Measurements from ENCODE around the gene ALPK3. TPM values are rescaled to one million over a fixed set of nuclear protein-coding genes. Genes with fewer than 3 reads are reported as not detected.

ALPK3 gene
- total and polyA plus RNA-seq, 2 experiments from 2014 or later: 3.7 to 29.7 TPM

DNA sequence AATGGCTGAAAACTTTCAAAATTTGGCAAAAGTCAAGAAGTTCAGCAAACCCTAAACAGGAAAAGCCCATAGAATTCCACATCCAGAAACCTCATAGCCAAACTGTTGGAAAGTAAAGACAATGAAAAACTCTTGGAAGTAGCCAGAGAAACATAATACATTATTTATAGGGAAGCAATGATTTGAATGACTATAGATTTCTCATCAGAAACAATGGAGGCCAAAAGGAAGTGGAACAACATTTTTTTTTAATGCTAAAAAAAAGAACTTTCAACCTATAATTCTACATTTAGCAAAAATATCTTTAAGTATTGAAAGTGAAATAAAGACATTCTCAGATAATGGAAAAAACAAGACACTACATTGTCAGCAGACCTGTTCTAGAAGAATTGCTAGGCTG is 30.2 kb downstream of the ALPK3 start:
- no peak overlapping the region for H2AFZ ChIP-seq
- peaks cover 3% of the 10 kb centered on the region; the same call in 1 of the 2 replicates for H4K20me1 ChIP-seq (replicated peaks; ENCODE audit: insufficient read depth)
- H3K9me2 ChIP-seq (ENCODE audit: insufficient read depth): 0 out of 2 replicates have a peak, but pooled peaks cover 4% of the 10 kb centered on the region
- H3K36me3 ChIP-seq (ENCODE audit: insufficient read depth): peaks cover 5% of the 10 kb centered on the region; the same call in 1 of the 2 replicates
- DNase-seq (ENCODE audit: low spot score) (no peak), ATAC-seq (no peak)
- H3K36me3 Mint-ChIP-seq (ENCODE audit: low read depth): peaks cover 19% of the 10 kb centered on the region
- H3K4me3 Mint-ChIP-seq: no peak overlapping the region
- no peaks in the 10 kb centered on the region for H3K4me1 ChIP-seq (ENCODE audit: insufficient read depth)
- H3K4me3 ChIP-seq: no peak overlapping the region
- H3F3A ChIP-seq (replicated peaks; ENCODE audit: low read depth): no peaks in the 10 kb centered on the region
- H3K4me2 ChIP-seq: no peak overlapping the region
- no peak overlapping the region for H3K27ac Mint-ChIP-seq
- TF ChIP-seq ZNF114 (CRISPR knock-in tag; IDR thresholded peaks at IDR 0.05): no peak
- TF ChIP-seq STAT1 (IDR thresholded peaks at IDR 0.05; ENCODE audit: unreplicated experiment): no peak
- TF ChIP-seq ZNF331 (CRISPR knock-in tag; IDR thresholded peaks at IDR 0.05; ENCODE audit: low read depth): no peak
- peaks cover 15% of the 10 kb centered on the region for H3K9me3 Mint-ChIP-seq
- H3K79me2 ChIP-seq (replicated peaks; ENCODE audit: insufficient read depth): no peaks in the 10 kb centered on the region
- no peaks in the 10 kb centered on the region for H3K27me3 ChIP-seq (ENCODE audit: insufficient read depth)
- no peak overlapping the region for H3K27ac ChIP-seq (ENCODE audit: low read depth)
- H3K27me3 Mint-ChIP-seq (ENCODE audit: insufficient read depth, low read depth, poor library complexity): peaks cover 9% of the 10 kb centered on the region
- H3K4me1 Mint-ChIP-seq: no peaks in the 10 kb centered on the region

DNA sequence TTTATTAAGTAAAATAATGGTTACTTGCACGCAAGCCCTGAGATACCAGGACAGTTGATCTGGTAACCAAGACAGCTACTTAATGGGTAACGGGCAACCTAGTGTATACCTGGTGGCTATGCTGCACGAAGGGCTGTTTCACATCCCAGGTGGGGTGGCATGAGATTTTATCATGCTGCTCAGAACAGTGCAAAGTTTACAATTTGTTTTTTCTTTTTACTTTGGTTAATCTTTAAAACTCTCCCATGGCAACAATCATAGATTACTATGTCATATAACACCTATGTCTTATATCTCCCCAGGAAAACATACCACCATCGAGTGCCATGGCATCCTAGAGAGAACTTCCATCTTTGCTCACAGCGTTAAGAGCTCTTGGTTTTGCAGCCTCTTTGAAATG is 35.1 kb downstream of the ALPK3 start:
- ATAC-seq (no peak), DNase-seq (ENCODE audit: low spot score) (no peak)
- no peak overlapping the region for H3K27ac Mint-ChIP-seq
- H3K27me3 Mint-ChIP-seq (ENCODE audit: insufficient read depth, low read depth, poor library complexity): peaks cover 2% of the 10 kb centered on the region
- H3K4me3 Mint-ChIP-seq: no peak overlapping the region
- Histone ChIP-seq H3K27me3 (ENCODE audit: insufficient read depth) (no peaks in the 10 kb centered on the region), H3K4me3 (no peak overlapping the region), H3K79me2 (replicated peaks; ENCODE audit: insufficient read depth) (no peaks in the 10 kb centered on the region), H3K27ac (ENCODE audit: low read depth) (no peak overlapping the region), H3K4me1 (ENCODE audit: insufficient read depth) (no peaks in the 10 kb centered on the region), H3K9me2 (ENCODE audit: insufficient read depth) (no peaks in the 10 kb centered on the region), H3F3A (replicated peaks; ENCODE audit: low read depth) (no peaks in the 10 kb centered on the region), H4K20me1 (replicated peaks; ENCODE audit: insufficient read depth) (no peaks in the 10 kb centered on the region), H3K36me3 (ENCODE audit: insufficient read depth) (no peaks in the 10 kb centered on the region), H3K4me2 (no peak overlapping the region), H2AFZ (no peak overlapping the region)
- peaks cover 7% of the 10 kb centered on the region for H3K36me3 Mint-ChIP-seq (ENCODE audit: low read depth)
- peaks cover under 1% of the 10 kb centered on the region for H3K9me3 Mint-ChIP-seq
- H3K4me1 Mint-ChIP-seq: no peaks in the 10 kb centered on the region; the same call in 2 of the 3 replicates
- TF ChIP-seq, protein P1, sequence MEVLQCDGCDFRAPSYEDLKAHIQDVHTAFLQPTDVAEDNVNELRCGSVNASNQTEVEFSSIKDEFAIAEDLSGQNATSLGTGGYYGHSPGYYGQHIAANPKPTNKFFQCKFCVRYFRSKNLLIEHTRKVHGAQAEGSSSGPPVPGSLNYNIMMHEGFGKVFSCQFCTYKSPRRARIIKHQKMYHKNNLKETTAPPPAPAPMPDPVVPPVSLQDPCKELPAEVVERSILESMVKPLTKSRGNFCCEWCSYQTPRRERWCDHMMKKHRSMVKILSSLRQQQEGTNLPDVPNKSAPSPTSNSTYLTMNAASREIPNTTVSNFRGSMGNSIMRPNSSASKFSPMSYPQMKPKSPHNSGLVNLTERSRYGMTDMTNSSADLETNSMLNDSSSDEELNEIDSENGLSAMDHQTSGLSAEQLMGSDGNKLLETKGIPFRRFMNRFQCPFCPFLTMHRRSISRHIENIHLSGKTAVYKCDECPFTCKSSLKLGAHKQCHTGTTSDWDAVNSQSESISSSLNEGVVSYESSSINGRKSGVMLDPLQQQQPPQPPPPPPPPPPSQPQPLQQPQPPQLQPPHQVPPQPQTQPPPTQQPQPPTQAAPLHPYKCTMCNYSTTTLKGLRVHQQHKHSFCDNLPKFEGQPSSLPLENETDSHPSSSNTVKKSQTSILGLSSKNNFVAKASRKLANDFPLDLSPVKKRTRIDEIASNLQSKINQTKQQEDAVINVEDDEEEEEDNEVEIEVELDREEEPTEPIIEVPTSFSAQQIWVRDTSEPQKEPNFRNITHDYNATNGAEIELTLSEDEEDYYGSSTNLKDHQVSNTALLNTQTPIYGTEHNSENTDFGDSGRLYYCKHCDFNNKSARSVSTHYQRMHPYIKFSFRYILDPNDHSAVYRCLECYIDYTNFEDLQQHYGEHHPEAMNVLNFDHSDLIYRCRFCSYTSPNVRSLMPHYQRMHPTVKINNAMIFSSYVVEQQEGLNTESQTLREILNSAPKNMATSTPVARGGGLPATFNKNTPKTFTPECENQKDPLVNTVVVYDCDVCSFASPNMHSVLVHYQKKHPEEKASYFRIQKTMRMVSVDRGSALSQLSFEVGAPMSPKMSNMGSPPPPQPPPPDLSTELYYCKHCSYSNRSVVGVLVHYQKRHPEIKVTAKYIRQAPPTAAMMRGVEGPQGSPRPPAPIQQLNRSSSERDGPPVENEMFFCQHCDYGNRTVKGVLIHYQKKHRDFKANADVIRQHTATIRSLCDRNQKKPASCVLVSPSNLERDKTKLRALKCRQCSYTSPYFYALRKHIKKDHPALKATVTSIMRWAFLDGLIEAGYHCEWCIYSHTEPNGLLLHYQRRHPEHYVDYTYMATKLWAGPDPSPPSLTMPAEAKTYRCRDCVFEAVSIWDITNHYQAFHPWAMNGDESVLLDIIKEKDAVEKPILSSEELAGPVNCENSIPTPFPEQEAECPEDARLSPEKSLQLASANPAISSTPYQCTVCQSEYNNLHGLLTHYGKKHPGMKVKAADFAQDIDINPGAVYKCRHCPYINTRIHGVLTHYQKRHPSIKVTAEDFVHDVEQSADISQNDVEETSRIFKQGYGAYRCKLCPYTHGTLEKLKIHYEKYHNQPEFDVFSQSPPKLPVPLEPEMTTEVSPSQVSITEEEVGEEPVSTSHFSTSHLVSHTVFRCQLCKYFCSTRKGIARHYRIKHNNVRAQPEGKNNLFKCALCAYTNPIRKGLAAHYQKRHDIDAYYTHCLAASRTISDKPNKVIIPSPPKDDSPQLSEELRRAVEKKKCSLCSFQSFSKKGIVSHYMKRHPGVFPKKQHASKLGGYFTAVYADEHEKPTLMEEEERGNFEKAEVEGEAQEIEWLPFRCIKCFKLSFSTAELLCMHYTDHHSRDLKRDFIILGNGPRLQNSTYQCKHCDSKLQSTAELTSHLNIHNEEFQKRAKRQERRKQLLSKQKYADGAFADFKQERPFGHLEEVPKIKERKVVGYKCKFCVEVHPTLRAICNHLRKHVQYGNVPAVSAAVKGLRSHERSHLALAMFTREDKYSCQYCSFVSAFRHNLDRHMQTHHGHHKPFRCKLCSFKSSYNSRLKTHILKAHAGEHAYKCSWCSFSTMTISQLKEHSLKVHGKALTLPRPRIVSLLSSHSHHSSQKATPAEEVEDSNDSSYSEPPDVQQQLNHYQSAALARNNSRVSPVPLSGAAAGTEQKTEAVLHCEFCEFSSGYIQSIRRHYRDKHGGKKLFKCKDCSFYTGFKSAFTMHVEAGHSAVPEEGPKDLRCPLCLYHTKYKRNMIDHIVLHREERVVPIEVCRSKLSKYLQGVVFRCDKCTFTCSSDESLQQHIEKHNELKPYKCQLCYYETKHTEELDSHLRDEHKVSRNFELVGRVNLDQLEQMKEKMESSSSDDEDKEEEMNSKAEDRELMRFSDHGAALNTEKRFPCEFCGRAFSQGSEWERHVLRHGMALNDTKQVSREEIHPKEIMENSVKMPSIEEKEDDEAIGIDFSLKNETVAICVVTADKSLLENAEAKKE (CRISPR knock-in tag; IDR thresholded peaks at IDR 0.05): no peak
- TF ChIP-seq EZH2 (IDR thresholded peaks at IDR 0.05; ENCODE audit: low read depth, unreplicated experiment): no peak
- no peak for TF ChIP-seq POLR2AphosphoS5 (IDR thresholded peaks at IDR 0.05; ENCODE audit: low read depth)
- TF ChIP-seq JUNB (IDR thresholded peaks at IDR 0.05; ENCODE audit: unreplicated experiment): no peak
- no peak for TF ChIP-seq ZNF331 (CRISPR knock-in tag; IDR thresholded peaks at IDR 0.05; ENCODE audit: low read depth)
- no peak for TF ChIP-seq ZNF114 (CRISPR knock-in tag; IDR thresholded peaks at IDR 0.05)
- TF ChIP-seq, protein P2, sequence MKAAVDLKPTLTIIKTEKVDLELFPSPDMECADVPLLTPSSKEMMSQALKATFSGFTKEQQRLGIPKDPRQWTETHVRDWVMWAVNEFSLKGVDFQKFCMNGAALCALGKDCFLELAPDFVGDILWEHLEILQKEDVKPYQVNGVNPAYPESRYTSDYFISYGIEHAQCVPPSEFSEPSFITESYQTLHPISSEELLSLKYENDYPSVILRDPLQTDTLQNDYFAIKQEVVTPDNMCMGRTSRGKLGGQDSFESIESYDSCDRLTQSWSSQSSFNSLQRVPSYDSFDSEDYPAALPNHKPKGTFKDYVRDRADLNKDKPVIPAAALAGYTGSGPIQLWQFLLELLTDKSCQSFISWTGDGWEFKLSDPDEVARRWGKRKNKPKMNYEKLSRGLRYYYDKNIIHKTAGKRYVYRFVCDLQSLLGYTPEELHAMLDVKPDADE (IDR thresholded peaks at IDR 0.05): no peak
- TF ChIP-seq CREB1 (CRISPR knock-in tag; IDR thresholded peaks at IDR 0.05; ENCODE audit: low read depth): no peak
- no peak for TF ChIP-seq NANOG (IDR thresholded peaks at IDR 0.05; ENCODE audit: borderline replicate concordance)
- no peak for TF ChIP-seq STAT1 (IDR thresholded peaks at IDR 0.05; ENCODE audit: unreplicated experiment)
- TF ChIP-seq EZH2phosphoT487 (IDR thresholded peaks at IDR 0.05; ENCODE audit: unreplicated experiment): no peak
- TF ChIP-seq, protein P3, sequence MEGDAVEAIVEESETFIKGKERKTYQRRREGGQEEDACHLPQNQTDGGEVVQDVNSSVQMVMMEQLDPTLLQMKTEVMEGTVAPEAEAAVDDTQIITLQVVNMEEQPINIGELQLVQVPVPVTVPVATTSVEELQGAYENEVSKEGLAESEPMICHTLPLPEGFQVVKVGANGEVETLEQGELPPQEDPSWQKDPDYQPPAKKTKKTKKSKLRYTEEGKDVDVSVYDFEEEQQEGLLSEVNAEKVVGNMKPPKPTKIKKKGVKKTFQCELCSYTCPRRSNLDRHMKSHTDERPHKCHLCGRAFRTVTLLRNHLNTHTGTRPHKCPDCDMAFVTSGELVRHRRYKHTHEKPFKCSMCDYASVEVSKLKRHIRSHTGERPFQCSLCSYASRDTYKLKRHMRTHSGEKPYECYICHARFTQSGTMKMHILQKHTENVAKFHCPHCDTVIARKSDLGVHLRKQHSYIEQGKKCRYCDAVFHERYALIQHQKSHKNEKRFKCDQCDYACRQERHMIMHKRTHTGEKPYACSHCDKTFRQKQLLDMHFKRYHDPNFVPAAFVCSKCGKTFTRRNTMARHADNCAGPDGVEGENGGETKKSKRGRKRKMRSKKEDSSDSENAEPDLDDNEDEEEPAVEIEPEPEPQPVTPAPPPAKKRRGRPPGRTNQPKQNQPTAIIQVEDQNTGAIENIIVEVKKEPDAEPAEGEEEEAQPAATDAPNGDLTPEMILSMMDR (conservative IDR thresholded peaks at IDR 0.05; ENCODE audit: low read depth in 2 of 2): no peak

Data from GM23338 (cell line).